NK-92 (cell line): ENCODE measurements around the gene CNPPD1.
A peak's percentile ranks its signal among the peaks of the same experiment; 100 is the strongest.
"Not testable (repeated sequence)": the region's sequence is repeated elsewhere in the genome, so short reads cannot be mapped to it uniquely, and the experiment has no call there.

Experiments used
- DNase-seq: peaks from one replicate; lab custom pipeline; 2025; ENCODE audit not compliant: unreplicated experiment; lab: John Stamatoyannopoulos, UW

The CNPPD1 gene

GRCh38 chr2:219209236-219210195, 32.8 kb upstream of the CNPPD1 start:
- DNase-seq = no peak

GRCh38 chr2:219207884-219208740, 31.4 kb upstream of the CNPPD1 start:
- DNase-seq = no peak

- DNase-seq = no peak
Measured at GRCh38 chr2:219207134-219207883, 30.6 kb upstream of the CNPPD1 start.

- DNase-seq = peak; percentile 67
Measured at GRCh38 chr2:219206328-219207133, 29.8 kb upstream of the CNPPD1 start, which contains the start of gene ZFAND2B. ZFAND2B (plus strand) TSS chr2:219206782; CDS start chr2:219206988, 206 bp downstream.

- no peak for DNase-seq
Measured at GRCh38 chr2:219205981-219206327, 29.2 kb upstream of the CNPPD1 start.

- DNase-seq = no peak
Measured at GRCh38 chr2:219205165-219205538, 28.4 kb upstream of the CNPPD1 start.

- no peak for DNase-seq
Measured at GRCh38 chr2:219204425-219205164, 27.9 kb upstream of the CNPPD1 start.

GRCh38 chr2:219201331-219201730, 24.6 kb upstream of the CNPPD1 start:
- not testable (repeated sequence) for DNase-seq

- DNase-seq = not testable (repeated sequence)
Measured at GRCh38 chr2:219200502-219201326, 24.0 kb upstream of the CNPPD1 start.

- DNase-seq = no peak
Measured at GRCh38 chr2:219199470-219200211, 22.9 kb upstream of the CNPPD1 start.

- DNase-seq = no peak
Measured at GRCh38 chr2:219198974-219199373, 22.2 kb upstream of the CNPPD1 start.

- DNase-seq = no peak
Measured at GRCh38 chr2:219197388-219197787, 20.7 kb upstream of the CNPPD1 start.

- no peak for DNase-seq
Measured at GRCh38 chr2:219186754-219187456, 10.2 kb upstream of the CNPPD1 start.

- DNase-seq = no peak
Measured at GRCh38 chr2:219184121-219184520, 7.4 kb upstream of the CNPPD1 start.

GRCh38 chr2:219183151-219183772, 6.5 kb upstream of the CNPPD1 start:
- DNase-seq = no peak

GRCh38 chr2:219182331-219183150, 5.8 kb upstream of the CNPPD1 start:
- no peak for DNase-seq
